Measurements from ENCODE around the gene PLA2G4A. TPM values are rescaled to one million over a fixed set of nuclear protein-coding genes. Genes with fewer than 3 reads are reported as not detected.

PLA2G4A gene
- polyA plus RNA-seq, 10 donors: 3.4 to 10.4 (median 5.1) TPM

- DNase-seq: no peak
These were observed 2.4 kb downstream of the PLA2G4A start for GRCh38 chr1:186831168-186831567.

DNA sequence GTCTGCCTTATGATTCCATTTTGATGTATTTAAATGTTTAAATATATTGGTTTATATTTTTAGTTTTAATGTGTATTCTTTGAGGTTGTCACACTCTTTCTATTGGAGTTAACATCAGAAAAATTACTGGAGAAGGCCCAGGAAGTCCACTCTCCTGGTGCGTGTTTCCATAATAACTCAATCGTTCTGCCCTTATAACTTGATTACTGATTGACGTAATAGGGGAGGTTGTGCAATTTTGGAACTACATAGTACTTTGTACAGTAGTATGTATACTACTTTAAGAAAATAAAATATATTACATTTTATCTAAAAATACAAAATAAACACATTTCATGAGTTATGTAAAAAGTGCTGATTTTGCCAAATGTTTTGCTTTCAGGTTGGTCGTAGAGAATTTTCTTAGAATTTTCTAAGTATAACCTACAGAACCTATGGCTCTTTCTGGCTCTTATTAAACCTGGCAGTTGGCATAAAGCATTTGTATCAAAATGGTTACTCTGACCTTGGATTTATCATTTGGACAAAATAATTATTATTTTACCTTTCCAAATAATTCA lies 5.7 kb downstream of the PLA2G4A start:
- DNase-seq: no peak

DNA sequence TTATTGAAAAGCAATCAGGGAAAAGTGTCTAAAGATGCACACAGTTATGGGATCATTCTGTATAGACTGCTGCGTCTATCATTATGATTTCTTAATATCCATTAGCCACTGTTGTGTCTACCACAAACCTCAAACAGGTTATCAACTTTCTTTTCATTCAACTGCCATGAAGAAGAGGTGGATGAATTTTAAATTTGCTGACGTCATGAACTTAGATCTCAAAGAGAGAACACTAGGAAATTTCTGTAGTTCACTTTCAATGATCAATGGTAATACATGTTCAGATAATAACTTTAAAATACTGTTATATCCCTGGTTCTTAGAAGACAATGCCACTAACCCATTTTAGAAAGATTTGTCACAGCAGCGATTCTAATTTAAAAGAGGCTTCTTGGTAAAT lies 6.7 kb downstream of the PLA2G4A start:
- no peak for DNase-seq

DNA sequence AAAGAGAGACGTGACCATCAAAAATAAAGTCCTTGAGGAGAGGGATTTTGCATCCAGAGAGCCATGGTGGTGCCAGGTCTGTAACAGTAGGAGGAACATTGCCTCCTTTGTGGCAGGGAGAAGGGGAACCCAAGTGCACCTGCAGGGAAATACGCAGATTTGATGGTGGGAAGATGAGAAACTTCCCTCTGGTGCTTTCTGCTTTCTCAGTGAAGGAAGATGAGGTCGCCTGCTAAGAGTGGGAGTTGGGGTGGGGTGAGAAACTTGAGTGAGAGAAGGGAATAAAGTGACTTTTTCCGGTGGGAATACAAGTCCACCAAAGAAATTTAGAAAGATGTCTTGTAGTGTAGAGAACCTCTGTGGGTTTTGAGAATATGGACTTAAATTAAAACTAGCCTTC lies 9.1 kb downstream of the PLA2G4A start:
- DNase-seq: no peak

- DNase-seq: no peak
These were observed 9.8 kb downstream of the PLA2G4A start for GRCh38 chr1:186838380-186839040.

DNA sequence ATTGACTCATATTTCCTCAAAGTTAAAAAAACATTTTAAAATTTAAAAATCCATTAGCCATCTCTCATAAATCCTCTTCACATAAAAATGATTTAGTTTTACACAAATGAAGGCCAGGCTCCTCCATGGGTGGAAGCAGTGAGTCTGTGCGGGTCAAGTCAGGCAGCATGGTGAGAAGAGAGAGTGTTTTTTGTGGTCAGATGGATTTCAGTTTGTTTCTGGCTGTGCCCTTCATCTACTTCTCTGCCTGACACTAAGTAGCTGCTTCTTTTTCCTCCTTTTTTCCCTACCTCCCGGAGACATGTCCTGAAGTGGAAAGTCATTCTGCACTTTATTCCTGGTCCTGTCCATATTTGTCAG lies 10.3 kb downstream of the PLA2G4A start:
- no peak for DNase-seq

DNA sequence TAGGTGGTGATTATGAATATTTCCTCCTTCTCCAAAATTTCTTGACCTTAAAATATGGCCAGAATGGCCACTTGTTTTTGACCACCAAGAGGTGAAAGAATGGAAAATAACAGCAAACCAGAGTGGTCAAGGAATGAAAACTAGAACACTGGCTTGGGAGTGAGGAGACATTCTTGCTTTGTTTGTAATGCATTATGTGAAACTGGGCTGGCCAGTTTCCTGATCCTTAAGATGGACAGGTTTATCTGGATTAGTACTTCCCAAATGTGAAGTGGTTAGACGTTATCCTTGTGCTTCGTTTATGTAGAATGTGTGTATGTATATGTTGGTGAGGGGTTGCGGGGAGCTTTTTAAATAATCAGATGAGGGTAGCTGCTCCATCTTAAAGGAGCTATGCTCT lies 12.8 kb downstream of the PLA2G4A start:
- DNase-seq: no peak

DNA sequence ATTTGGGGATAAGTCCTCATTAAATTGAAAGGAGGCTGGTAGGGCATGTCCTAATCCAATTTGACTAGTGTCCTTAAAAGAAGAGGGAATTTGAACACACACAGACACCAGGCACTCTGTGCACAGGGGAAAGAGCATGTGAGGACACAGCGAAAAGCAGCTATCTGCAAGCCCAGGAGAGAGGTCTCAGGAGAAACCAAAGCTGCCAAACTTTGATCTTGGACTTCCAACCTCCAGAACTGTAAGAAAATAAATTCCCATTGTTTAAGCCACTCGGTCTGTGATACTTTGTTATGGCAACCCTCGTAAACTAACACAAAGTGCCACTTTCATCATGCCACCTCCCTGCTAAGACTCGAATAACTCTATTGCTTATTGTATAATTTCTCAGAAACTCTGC lies 13.8 kb downstream of the PLA2G4A start:
- DNase-seq: no peak

GRCh38 chr1:186843226-186843625 lies 14.5 kb downstream of the PLA2G4A start:
- no peak for DNase-seq

DNA sequence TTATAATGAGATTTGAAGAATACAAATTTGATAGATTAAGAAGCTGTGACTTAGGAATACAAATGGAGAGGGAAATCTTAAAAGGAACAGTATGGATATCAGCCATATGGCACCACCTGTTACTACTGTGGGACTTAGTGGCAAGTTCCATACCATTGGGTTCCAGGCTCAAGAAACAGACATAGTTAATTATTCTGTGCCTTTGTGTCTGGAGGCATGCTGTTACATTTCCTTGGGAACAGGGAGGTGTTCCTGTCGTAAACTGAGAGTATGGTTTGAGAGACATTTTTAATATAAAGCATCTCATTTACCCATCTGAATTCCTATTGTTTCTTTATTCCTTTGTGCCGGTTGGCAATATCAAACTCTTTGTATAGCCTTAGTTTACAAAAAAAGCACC lies 15.2 kb downstream of the PLA2G4A start:
- DNase-seq: no peak

- peak in 2 of 3 donors; percentile 29 to 45 for DNase-seq
These were observed 16.9 kb downstream of the PLA2G4A start for GRCh38 chr1:186845576-186846210.

- DNase-seq: no peak
These were observed 19.9 kb downstream of the PLA2G4A start for GRCh38 chr1:186848509-186849130.

GRCh38 chr1:186849271-186849671 lies 20.5 kb downstream of the PLA2G4A start:
- no peak for DNase-seq

- DNase-seq: no peak
These were observed 21.1 kb downstream of the PLA2G4A start for GRCh38 chr1:186849826-186850225.

DNA sequence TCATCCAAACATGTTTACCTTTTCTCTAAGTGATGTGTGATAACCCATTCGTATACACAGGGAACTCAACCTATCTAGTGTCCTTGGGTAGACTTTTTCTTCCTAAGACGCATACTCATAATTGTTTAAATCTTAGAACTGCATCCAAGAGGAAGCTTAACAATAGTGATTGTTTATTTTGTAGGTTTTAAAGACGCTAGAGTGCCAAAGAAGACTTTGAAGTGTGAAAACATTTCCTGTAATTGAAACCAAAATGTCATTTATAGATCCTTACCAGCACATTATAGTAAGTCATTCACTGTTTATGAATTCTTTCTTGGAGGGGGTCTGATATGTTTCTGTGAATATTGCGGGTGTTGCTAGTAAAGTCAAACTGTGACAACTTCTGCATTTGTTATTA lies 25.4 kb downstream of the PLA2G4A start:
- no peak for DNase-seq

GRCh38 chr1:186858923-186859322 lies 30.2 kb downstream of the PLA2G4A start:
- DNase-seq: peak in 1 of 3 donors; percentile 9

- DNase-seq: no peak
These were observed 31.2 kb downstream of the PLA2G4A start for GRCh38 chr1:186859995-186860394.

- DNase-seq: peak in 1 of 3 donors; percentile 19
These were observed 35.5 kb downstream of the PLA2G4A start for GRCh38 chr1:186864296-186864695.

- no peak for DNase-seq
These were observed 36.5 kb downstream of the PLA2G4A start for GRCh38 chr1:186865253-186865652.

- no peak for DNase-seq
These were observed 37.1 kb downstream of the PLA2G4A start for GRCh38 chr1:186865857-186866256.

- DNase-seq: no peak
These were observed 40.9 kb downstream of the PLA2G4A start for GRCh38 chr1:186869526-186870228.

GRCh38 chr1:186871784-186872183 lies 43.0 kb downstream of the PLA2G4A start:
- no peak for DNase-seq
